ENCODE data around the gene ASS1.

ASS1 gene

GRCh38 chr9:130501639-130502038 lies 56.9 kb downstream of the ASS1 start:
- no peak for DNase-seq

- no peak for DNase-seq
Observed at GRCh38 chr9:130508218-130508617, 63.5 kb downstream of the ASS1 start.

- DNase-seq = no peak
Observed at GRCh38 chr9:130512199-130512598, 67.4 kb downstream of the ASS1 start.

GRCh38 chr9:130513078-130513477 lies 68.3 kb downstream of the ASS1 start:
- no peak for DNase-seq

- DNase-seq = no peak
Observed at GRCh38 chr9:130518233-130518632, 73.5 kb downstream of the ASS1 start.

- peak; percentile 8 for DNase-seq
Observed at GRCh38 chr9:130518943-130519799, 74.4 kb downstream of the ASS1 start.

GRCh38 chr9:130519927-130520326 lies 75.2 kb downstream of the ASS1 start:
- no peak for DNase-seq

GRCh38 chr9:130521715-130522114 lies 77.0 kb downstream of the ASS1 start:
- no peak for DNase-seq

- no peak for DNase-seq
Observed at GRCh38 chr9:130522233-130522808, 77.6 kb downstream of the ASS1 start.

GRCh38 chr9:130523921-130524320 lies 79.2 kb downstream of the ASS1 start:
- DNase-seq = no peak

- DNase-seq = no peak
Observed at GRCh38 chr9:130526193-130526853, 81.6 kb downstream of the ASS1 start.

- no peak for DNase-seq
Observed at GRCh38 chr9:130526854-130527650, 82.3 kb downstream of the ASS1 start.

- DNase-seq = no peak
Observed at GRCh38 chr9:130527651-130528310, 83.0 kb downstream of the ASS1 start.

GRCh38 chr9:130528674-130529073 lies 83.9 kb downstream of the ASS1 start:
- no peak for DNase-seq

GRCh38 chr9:130530938-130531337 lies 86.2 kb downstream of the ASS1 start:
- no peak for DNase-seq

GRCh38 chr9:130531670-130532069 lies 86.9 kb downstream of the ASS1 start:
- no peak for DNase-seq

GRCh38 chr9:130532426-130533080 lies 87.8 kb downstream of the ASS1 start:
- DNase-seq = no peak

GRCh38 chr9:130535818-130536521 lies 91.2 kb downstream of the ASS1 start:
- peak; percentile 97 for DNase-seq

GRCh38 chr9:130536701-130537107 lies 91.9 kb downstream of the ASS1 start:
- no peak for DNase-seq

- no peak for DNase-seq
Observed at GRCh38 chr9:130537346-130538050, 92.7 kb downstream of the ASS1 start.
